ENCODE data around the gene SLC5A5. TPM values are rescaled to one million over a fixed set of nuclear protein-coding genes. Genes with fewer than 3 reads are reported as not detected.
A peak's percentile ranks its signal among the peaks of the same experiment; 100 is the strongest.

SLC5A5 gene
- total and polyA plus RNA-seq, 2 of the 8 experiments (the other 6 are each of a cell fraction or from before 2014, with no cell fraction given): 1.5 to 1.8 TPM

- no peaks in the 10 kb centered on the region for H3K79me2 ChIP-seq (ENCODE audit: control insufficient read depth in 1 of 2, insufficient read depth in 2 of 2, low read length in 2 of 2)
- no peak overlapping the region for H3K56ac ChIP-seq (replicated peaks; ENCODE audit: insufficient read length, low read depth, low read length)
- no peak overlapping the region for H3K18ac ChIP-seq (ENCODE audit: extremely low read depth, low read length)
- no peaks in the 10 kb centered on the region for H3K79me1 ChIP-seq (ENCODE audit: low read depth, low read length)
- H2BK20ac ChIP-seq (ENCODE audit: low read length): no peak overlapping the region
- WGBS, 2 experiments (ENCODE audit: extremely low coverage in 1 of 2, insufficient coverage in 1 of 2, insufficient read length in 1 of 2, insufficient replicate concordance in 2 of 2, low coverage in 1 of 2, low lambda C conversion rate in 2 of 2, missing lambda C conversion rate in 1 of 2): 94% methylated on average over 17 of the region's 17 CpGs; no CpG with 5 or more reads in 1 of the 2 experiments
- no peak overlapping the region; a peak in 1 of 4 replicates for H3K4me2 ChIP-seq (ENCODE audit: insufficient read depth in 1 of 2, low read depth in 2 of 2, low read length in 2 of 2)
- peaks cover 0 to 2% of the 10 kb centered on the region in 2 experiments for H4K20me1 ChIP-seq (replicated peaks in 1 of 2; ENCODE audit: control insufficient read depth in 1 of 2, insufficient read depth in 2 of 2, low read length in 2 of 2)
- H3K4ac ChIP-seq (replicated peaks; ENCODE audit: insufficient read length, low read depth, low read length): no peak overlapping the region
- no peak overlapping the region for H2BK120ac ChIP-seq (replicated peaks; ENCODE audit: low read depth, low read length)
- no peak overlapping the region for H2BK5ac ChIP-seq (ENCODE audit: low read depth, low read length)
- ChIA-PET CTCF (ENCODE audit: partially characterized antibody) (interaction anchor here (0.8 to 1.7 kb wide), 5 partner anchors 25 to 228 kb away, joined by 3 to 6 read pairs (median 3); partner anchors contain the start of gene B3GNT3), POLR2A (ENCODE audit: partially characterized antibody) (interaction anchor here (1.1 to 12.5 kb wide), 4 partner anchors 9 to 30 kb away, joined by 3 to 133 read pairs (median 16); partner anchors contain the start of genes INSL3 and RPL18A)
- 0 out of 2 replicates have a peak overlapping the region, but pooled peaks have one; percentile 50 for H2BK15ac ChIP-seq (ENCODE audit: low read length)
- H3K9ac ChIP-seq (replicated peaks in 1 of 4; ENCODE audit: extremely low read depth in 1 of 4, low read depth in 3 of 4, low read length in 3 of 4): no peak overlapping the region
- DNase-seq (ENCODE audit: low read depth in 1 of 2, low spot score in 2 of 2): no peak
- H2BK12ac ChIP-seq (ENCODE audit: low read depth, low read length): no peak overlapping the region
- H4K8ac ChIP-seq (ENCODE audit: extremely low read depth, insufficient read depth, low read length): no peak overlapping the region
- no peaks in the 10 kb centered on the region; a peak in 1 of 7 replicates for H3K27me3 ChIP-seq (replicated peaks in 1 of 4; ENCODE audit: control insufficient read depth in 3 of 4, extremely low read depth in 1 of 4, insufficient read depth in 3 of 4, low read length in 3 of 4)
- no peak overlapping the region for H3K4me3 ChIP-seq (ENCODE audit: extremely low read depth in 1 of 4, insufficient read depth in 2 of 4, low read depth in 3 of 4, low read length in 4 of 4)
- H4K91ac ChIP-seq (replicated peaks; ENCODE audit: insufficient read length, low read length): no peak overlapping the region
- no peak overlapping the region for H3K23ac ChIP-seq (ENCODE audit: insufficient read length)
- no peak overlapping the region for H2AK5ac ChIP-seq (ENCODE audit: low read depth, low read length)
- H3K36me3 ChIP-seq (ENCODE audit: control insufficient read depth in 2 of 4, insufficient read depth in 4 of 4, low read length in 3 of 4): no peaks in the 10 kb centered on the region
- peaks cover 5% of the 10 kb centered on the region; the same call in 1 of the 2 replicates for H3K23me2 ChIP-seq (ENCODE audit: low read depth, low read length)
- H2AFZ ChIP-seq (ENCODE audit: low read length): no peak overlapping the region
- no peak overlapping the region for H3K14ac ChIP-seq (ENCODE audit: insufficient read length)
- no peak for FAIRE-seq
- no peak overlapping the region for H4K5ac ChIP-seq (ENCODE audit: insufficient read length, low read depth, low read length)
- H3K9me3 ChIP-seq (ENCODE audit: insufficient read depth in 2 of 2, low read depth in 1 of 2, low read length in 1 of 2): no peaks in the 10 kb centered on the region
- no peak overlapping the region for H3K27ac ChIP-seq (ENCODE audit: low read depth, low read length)
- H3K4me1 ChIP-seq (replicated peaks in 1 of 4; ENCODE audit: control insufficient read depth in 3 of 4, insufficient read depth in 4 of 4, low read length in 3 of 4): peaks cover 0 to 15% (median 4%) of the 10 kb centered on the region in 4 experiments; a peak in 6 of 7 replicates
- TF ChIP-seq CHD1 (IDR thresholded peaks at IDR 0.05; ENCODE audit: low read depth, low read length) (no peak), JUND (IDR thresholded peaks at IDR 0.05; ENCODE audit: low read length) (no peak), ZNF274 (IDR thresholded peaks at IDR 0.05; ENCODE audit: borderline replicate concordance, extremely low read depth, low read length) (no peak), EGR1 (IDR thresholded peaks at IDR 0.05; ENCODE audit: borderline replicate concordance, low read depth, low read length) (no peak), USF2 (IDR thresholded peaks at IDR 0.05; ENCODE audit: low read length) (no peak), CEBPB (IDR thresholded peaks at IDR 0.05; ENCODE audit: low read depth, low read length) (no peak), CHD2 (IDR thresholded peaks at IDR 0.05; ENCODE audit: low read length) (no peak), SIRT6 (IDR thresholded peaks at IDR 0.05; ENCODE audit: low read length) (no peak), SP2 (IDR thresholded peaks at IDR 0.05; ENCODE audit: low read length) (no peak), BRCA1 (IDR thresholded peaks at IDR 0.05; ENCODE audit: low read depth, low read length) (no peak), NRF1 (IDR thresholded peaks at IDR 0.05; ENCODE audit: low read depth, low read length) (no peak), POU5F1 (IDR thresholded peaks at IDR 0.05; ENCODE audit: low read depth, low read length) (no peak)
Observed at GRCh38 chr19:17832443-17833208, 39.1 kb upstream of the SLC5A5 start.
